WTC11 (cell line): ENCODE measurements around the gene MSANTD1.

Experiments
- CBFB ChIP-seq: sonication (generic); formaldehyde crosslinking; IDR thresholded peaks from 2 replicates; pipeline ENCODE4 v1.8.1; 2022; ENCODE audit warnings: mild to moderate bottlenecking, low read depth, missing genetic modification reagents
- CREB1 ChIP-seq: sonication (generic); formaldehyde crosslinking; IDR thresholded peaks from 2 replicates; pipeline ENCODE4 v1.8.0; 2023; ENCODE audit warnings: mild to moderate bottlenecking, missing genetic modification reagents
- CTCF ChIP-seq: fragments of 200-600 bp; IDR thresholded peaks from 2 replicates; pipeline ENCODE4 v1.8.0; 2022; ENCODE audit warnings: antibody characterized with exemption
- KAT7 ChIP-seq: sonication (generic); formaldehyde crosslinking; IDR thresholded peaks from 2 replicates; pipeline ENCODE4 v1.8.1; 2023; ENCODE audit warnings: missing genetic modification reagents, mild to moderate bottlenecking, borderline replicate concordance
- NFYB ChIP-seq: sonication (generic); formaldehyde crosslinking; conservative IDR thresholded peaks from 2 replicates; pipeline ENCODE4 v1.8.0; 2022; ENCODE audit warnings: low read depth, missing genetic modification reagents
- SP1 ChIP-seq: sonication (generic); formaldehyde crosslinking; conservative IDR thresholded peaks from 2 replicates; pipeline ENCODE4 v1.8.1; 2022; ENCODE audit warnings: missing genetic modification reagents
- ZBTB43 ChIP-seq: sonication (generic); formaldehyde crosslinking; IDR thresholded peaks from 2 replicates; pipeline ENCODE4 v1.8.1; 2023; ENCODE audit warnings: mild to moderate bottlenecking, missing genetic modification reagents
- ZNF232 ChIP-seq: sonication (generic); formaldehyde crosslinking; IDR thresholded peaks from 2 replicates; pipeline ENCODE4 v1.8.0; 2022; ENCODE audit warnings: mild to moderate bottlenecking, missing genetic modification reagents
- TF ChIP-seq, protein P1 (sequence below): sonication (generic); formaldehyde crosslinking; IDR thresholded peaks from 2 replicates; pipeline ENCODE4 v1.8.0; 2022; ENCODE audit warnings: mild to moderate bottlenecking, missing genetic modification reagents

DNA sequence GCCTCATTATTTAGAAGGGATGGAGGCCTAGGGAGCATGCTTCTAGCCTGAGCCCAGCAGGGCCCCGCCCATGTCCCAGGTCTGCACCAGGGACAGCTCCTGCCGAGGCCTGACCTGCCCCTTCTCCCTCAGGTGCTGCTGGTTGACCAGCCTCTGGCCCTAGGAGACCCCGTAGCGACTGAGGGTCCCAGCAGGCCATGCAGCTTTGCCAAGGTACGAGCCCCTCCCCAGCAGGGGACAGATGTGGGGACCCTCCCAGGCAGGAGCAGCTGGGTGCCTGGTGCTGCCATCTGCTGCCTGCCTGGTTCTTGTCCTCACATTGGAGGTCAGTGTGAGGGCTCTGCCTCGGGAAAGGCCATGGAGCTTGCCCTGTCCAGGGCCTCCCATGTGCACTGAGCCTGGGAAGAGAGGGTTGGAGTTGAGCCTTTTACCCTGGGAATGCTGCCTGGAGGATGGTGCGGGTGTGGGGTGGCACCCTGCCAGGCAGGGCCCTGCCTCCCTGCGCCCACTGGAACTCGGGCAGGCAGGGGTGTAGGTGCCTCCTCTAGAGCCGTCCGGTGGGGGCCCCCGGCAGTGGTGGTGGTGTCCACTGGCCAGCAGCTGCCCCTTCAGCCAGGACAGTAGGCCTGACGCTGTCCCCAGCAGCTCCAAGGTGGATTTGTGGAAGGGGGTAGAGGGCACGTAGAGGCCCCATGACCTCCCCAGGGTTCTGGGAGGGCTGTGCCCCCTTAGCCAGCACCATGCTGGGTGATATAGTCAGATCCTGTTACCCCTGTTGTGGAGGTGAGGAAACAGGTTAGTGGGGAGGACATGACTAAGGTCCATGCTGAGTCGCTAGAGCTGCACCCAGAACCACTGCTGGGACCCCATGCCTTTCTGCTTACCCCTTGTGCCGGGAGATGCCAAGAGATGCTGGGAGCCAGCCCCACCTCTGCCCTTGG is 2.2 kb upstream of the MSANTD1 start:
- TF ChIP-seq KAT7 (CRISPR knock-in tag) (no peak), CTCF (no peak), ZNF232 (no peak), SP1 (CRISPR knock-in tag) (no peak), CBFB (CRISPR knock-in tag) (no peak), CREB1 (CRISPR knock-in tag) (no peak), ZBTB43 (CRISPR knock-in tag) (no peak), NFYB (CRISPR knock-in tag) (no peak)
- TF ChIP-seq, protein P1, sequence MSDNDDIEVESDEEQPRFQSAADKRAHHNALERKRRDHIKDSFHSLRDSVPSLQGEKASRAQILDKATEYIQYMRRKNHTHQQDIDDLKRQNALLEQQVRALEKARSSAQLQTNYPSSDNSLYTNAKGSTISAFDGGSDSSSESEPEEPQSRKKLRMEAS (CRISPR knock-in tag) = no peak
